Transverse colon (tissue), 4 donors: ENCODE data around the gene CIAO1. TPM values are rescaled to one million over a fixed set of nuclear protein-coding genes. Genes with fewer than 3 reads are reported as not detected.

Source experiments
- DNase-seq: peaks from one replicate; pipeline ENCODE4 v3.0.0-alpha.2; 2019
- H3K27ac ChIP-seq, 4 donors: fragments of 200-600 bp; sonication (generic); 2 replicates each; pipeline ENCODE4 v1.5.1; 2016 to 2018; ENCODE audit warnings: inconsistent platforms in 4 of 4
- H3K27me3 ChIP-seq: fragments of 200-600 bp; sonication (generic); 2 replicates; pipeline ENCODE4 v1.5.1; 2017; ENCODE audit warnings: inconsistent platforms
- H3K36me3 ChIP-seq, 4 donors: fragments of 200-600 bp; sonication (generic); 2 replicates each; pipeline ENCODE4 v1.5.1; 2017 to 2019; ENCODE audit warnings: inconsistent platforms in 4 of 4
- H3K4me1 ChIP-seq, 4 donors: fragments of 200-600 bp; sonication (generic); 2 replicates each; pipeline ENCODE4 v1.5.1; 2017 to 2020; ENCODE audit warnings: inconsistent platforms in 4 of 4
- H3K4me3 ChIP-seq, 4 donors: fragments of 200-600 bp; sonication (generic); 1 replicate in 1 of 4; 2 replicates in 3 of 4; pipeline versions ENCODE4 v1.5.1 to v1.6.1; 2017 to 2019; ENCODE audit warnings: inconsistent platforms in 4 of 4
- H3K9me3 ChIP-seq, 2 donors: fragments of 200-600 bp; sonication (generic); 2 replicates each; pipeline ENCODE4 v1.5.1; 2017 to 2019; ENCODE audit warnings: inconsistent platforms in 2 of 2
- CTCF ChIP-seq, 5 experiments: fragments of 200-600 bp in 3 of 5; fragments of 450-650 bp in 2 of 5; sonication (generic) in 3 of 5; IDR thresholded peaks; 1 replicate in 2 of 5; 2 replicates in 3 of 5; pipeline ENCODE4 v1.5.1; 2016 to 2017; ENCODE audit warnings: antibody characterized with exemption in 5 of 5, inconsistent platforms in 3 of 5, mild to moderate bottlenecking in 2 of 5, moderate library complexity in 1 of 5
- EP300 ChIP-seq: sonication (generic); formaldehyde crosslinking; IDR thresholded peaks from one replicate; pipeline ENCODE4 v1.6.1; 2017; ENCODE audit warnings: antibody characterized with exemption, low read depth
- POLR2A ChIP-seq: fragments of 450-650 bp; IDR thresholded peaks from one replicate; pipeline ENCODE4 v1.6.1; 2016; ENCODE audit warnings: antibody characterized with exemption, mild to moderate bottlenecking, moderate library complexity
- POLR2AphosphoS5 ChIP-seq, 3 donors: sonication (generic); formaldehyde crosslinking; IDR thresholded peaks; one replicate each; pipeline ENCODE4 v1.6.1; 2016; ENCODE audit warnings: antibody characterized with exemption in 3 of 3
- WGBS, 2 donors: methylation state at CpG; one replicate each; pipeline ENCODE4 v1.1.5; 2018; ENCODE audit warnings: low coverage in 1 of 2; 5-methylcytosine and 5-hydroxymethylcytosine counted together
- in situ Hi-C, 4 donors: fragments of 200-750 bp; cut with MboI; loops; one replicate each; pipeline versions ENCODE4 v1.15.0 to v1.15.1; 2017; ENCODE audit warnings: low sequenced_read_pairs in 3 of 4, low pct_ligation_motif_present in 1 of 4, low pct_unique_long_range_greater_than_20kb in 1 of 4
- intact Hi-C: fragments of 100-400 bp; cut with DNase I; formaldehyde crosslinking; loops from one replicate; pipeline ENCODE4 v1.15.1; 2023; ENCODE audit warnings: low total_unique reads
- total RNA-seq, 4 donors: library from RNA; depleted of rRNA; stranded (reverse); fragments of >200 nt; gene quantifications; one replicate each; pipeline ENCODE4 v1.1.0, GENCODE V29; 2016

The CIAO1 gene
- total RNA-seq, 4 donors from 2014 or later: 114 to 220 (median 143) TPM

- Histone ChIP-seq H3K27ac (peak overlapping the region; percentile 88 to 90 (median 88)), H3K4me1 (peaks cover 42 to 80% (median 59%) of the 10 kb centered on the region in 4 donors), H3K27me3 (no peaks in the 10 kb centered on the region), H3K4me3 (peak overlapping the region in 1 of 4 donors; percentile 8), H3K9me3 (no peaks in the 10 kb centered on the region), H3K36me3 (peaks cover 0 to 6% (median 0%) of the 10 kb centered on the region in 4 donors)
- TF ChIP-seq POLR2A: peak; percentile 58
- no peak for TF ChIP-seq EP300
- TF ChIP-seq CTCF (IDR thresholded peaks at IDR 0.05): peak in 3 of 5 experiments; percentile 26 to 49 (median 46)
- TF ChIP-seq POLR2AphosphoS5 (IDR thresholded peaks at IDR 0.05): peak; percentile 25 to 83 (median 69)
- peak; percentile 74 for DNase-seq
- in situ Hi-C loops: loop anchor here in 1 of 4 donors (5.0 to 25.0 kb wide), 2 partner anchors 53 to 248 kb away; partner anchors contain the start of gene STARD7
- intact Hi-C loops: no loop called here
- WGBS, 2 donors: 20 to 38% methylated on average over 2 to 10 of the region's 10 CpGs
These were observed 5.4 kb upstream of the CIAO1 start for GRCh38 chr2:96260387-96261260.

GRCh38 chr2:96261328-96262003 is 4.6 kb upstream of the CIAO1 start:
- peak overlapping the region in 1 of 4 donors; percentile 3 for H3K4me3 ChIP-seq
- no peaks in the 10 kb centered on the region for H3K9me3 ChIP-seq
- in situ Hi-C loops: loop anchor here in 1 of 4 donors (5.0 to 25.0 kb wide), 2 partner anchors 54 to 249 kb away; partner anchors contain the start of gene STARD7
- no peaks in the 10 kb centered on the region for H3K36me3 ChIP-seq
- intact Hi-C loops: no loop called here
- H3K4me1 ChIP-seq: peaks cover 42 to 81% (median 60%) of the 10 kb centered on the region in 4 donors
- DNase-seq: no peak
- peak overlapping the region; percentile 88 to 90 (median 88) for H3K27ac ChIP-seq
- WGBS, 2 donors: 82 to 100% methylated on average over 1 to 6 of the region's 6 CpGs
- no peaks in the 10 kb centered on the region for H3K27me3 ChIP-seq
- no peak for TF ChIP-seq POLR2AphosphoS5 (IDR thresholded peaks at IDR 0.05)
- no peak for TF ChIP-seq CTCF (IDR thresholded peaks at IDR 0.05)

DNA sequence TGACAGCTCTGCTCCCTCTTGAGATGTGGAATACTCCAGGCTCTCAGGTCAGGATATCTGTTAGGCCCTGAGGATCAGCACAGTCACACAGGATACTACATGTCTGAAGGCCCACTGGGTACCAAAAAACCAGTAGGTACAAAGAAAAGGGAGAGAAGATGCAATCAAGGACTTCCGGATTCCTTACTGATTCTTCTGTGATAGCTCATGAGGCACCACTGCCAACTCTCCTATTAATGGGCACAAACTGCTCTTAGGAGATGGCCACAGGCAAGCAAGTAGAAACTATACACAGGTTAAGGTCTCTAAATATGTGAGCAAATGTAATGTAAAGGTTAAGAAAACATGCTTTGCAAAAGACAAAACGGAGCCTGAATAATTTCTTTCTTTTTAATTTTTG is 3.7 kb upstream of the CIAO1 start:
- DNase-seq: no peak
- peaks cover 49 to 84% (median 67%) of the 10 kb centered on the region in 4 donors for H3K4me1 ChIP-seq
- no peaks in the 10 kb centered on the region for H3K36me3 ChIP-seq
- no peak overlapping the region for H3K4me3 ChIP-seq
- no peaks in the 10 kb centered on the region for H3K9me3 ChIP-seq
- intact Hi-C loops: no loop called here
- 73 to 90% methylated on average over 2 of the region's 2 CpGs for WGBS, 2 donors
- peak overlapping the region; percentile 14 to 90 (median 88) for H3K27ac ChIP-seq
- in situ Hi-C loops: loop anchor here in 1 of 4 donors (5.0 to 25.0 kb wide), 2 partner anchors 55 to 250 kb away; partner anchors contain the start of gene STARD7
- TF ChIP-seq POLR2AphosphoS5 (IDR thresholded peaks at IDR 0.05): no peak
- no peak for TF ChIP-seq EP300
- TF ChIP-seq POLR2A: no peak
- TF ChIP-seq CTCF (IDR thresholded peaks at IDR 0.05): no peak
- H3K27me3 ChIP-seq: no peaks in the 10 kb centered on the region

DNA sequence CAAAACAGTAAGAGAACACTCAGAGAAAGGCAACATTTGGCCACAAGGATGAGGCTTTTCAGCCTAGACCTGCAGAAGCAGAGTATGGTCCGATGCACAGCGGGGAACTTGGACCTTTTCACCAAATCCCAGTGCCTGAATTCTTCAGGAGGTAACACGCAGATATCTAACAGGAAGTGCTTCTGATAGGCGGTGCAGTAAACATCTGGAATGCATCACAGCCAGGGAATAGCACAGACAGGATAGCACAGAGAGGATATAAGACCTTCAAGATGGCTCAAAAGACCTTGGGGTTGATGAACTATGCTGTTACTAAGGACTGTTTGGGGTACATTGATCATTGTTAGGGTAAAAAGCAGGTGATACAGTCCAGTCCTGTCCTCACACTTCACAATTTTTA is 1.9 kb upstream of the CIAO1 start:
- TF ChIP-seq POLR2A (no peak), CTCF (IDR thresholded peaks at IDR 0.05) (no peak), EP300 (no peak), POLR2AphosphoS5 (IDR thresholded peaks at IDR 0.05) (no peak)
- H3K4me3 ChIP-seq: peak overlapping the region in 1 of 4 donors; percentile 97
- no peaks in the 10 kb centered on the region for H3K9me3 ChIP-seq
- in situ Hi-C loops: loop anchor here in 1 of 4 donors (5.0 to 25.0 kb wide), 2 partner anchors 57 to 252 kb away; partner anchors contain the start of gene STARD7
- 45 to 73% methylated on average over 2 to 4 of the region's 4 CpGs for WGBS, 2 donors
- peaks cover 0 to 15% (median 6%) of the 10 kb centered on the region in 4 donors for H3K36me3 ChIP-seq
- H3K4me1 ChIP-seq: peaks cover 50 to 71% (median 57%) of the 10 kb centered on the region in 4 donors
- DNase-seq: no peak
- no peaks in the 10 kb centered on the region for H3K27me3 ChIP-seq
- H3K27ac ChIP-seq: peak overlapping the region in 2 of 4 donors; percentile 2 to 94
- intact Hi-C loops: no loop called here
